Endometrium (tissue), 2 donors: ENCODE results near the gene PFN1.
A peak's percentile ranks its signal among the peaks of the same experiment; 100 is the strongest.
"Not testable (repeated sequence)": the region's sequence is repeated elsewhere in the genome, so short reads cannot be mapped to it uniquely, and the experiment has no call there.

ENCODE experiments used
- FAIRE-seq: peaks from 2 replicates; lab custom pipeline; 2012; peaks lifted over from hg19 to GRCh38; lab: Jason Lieb, UNC
- donor health status: control.
- donor health status: control.

Gene PFN1

DNA sequence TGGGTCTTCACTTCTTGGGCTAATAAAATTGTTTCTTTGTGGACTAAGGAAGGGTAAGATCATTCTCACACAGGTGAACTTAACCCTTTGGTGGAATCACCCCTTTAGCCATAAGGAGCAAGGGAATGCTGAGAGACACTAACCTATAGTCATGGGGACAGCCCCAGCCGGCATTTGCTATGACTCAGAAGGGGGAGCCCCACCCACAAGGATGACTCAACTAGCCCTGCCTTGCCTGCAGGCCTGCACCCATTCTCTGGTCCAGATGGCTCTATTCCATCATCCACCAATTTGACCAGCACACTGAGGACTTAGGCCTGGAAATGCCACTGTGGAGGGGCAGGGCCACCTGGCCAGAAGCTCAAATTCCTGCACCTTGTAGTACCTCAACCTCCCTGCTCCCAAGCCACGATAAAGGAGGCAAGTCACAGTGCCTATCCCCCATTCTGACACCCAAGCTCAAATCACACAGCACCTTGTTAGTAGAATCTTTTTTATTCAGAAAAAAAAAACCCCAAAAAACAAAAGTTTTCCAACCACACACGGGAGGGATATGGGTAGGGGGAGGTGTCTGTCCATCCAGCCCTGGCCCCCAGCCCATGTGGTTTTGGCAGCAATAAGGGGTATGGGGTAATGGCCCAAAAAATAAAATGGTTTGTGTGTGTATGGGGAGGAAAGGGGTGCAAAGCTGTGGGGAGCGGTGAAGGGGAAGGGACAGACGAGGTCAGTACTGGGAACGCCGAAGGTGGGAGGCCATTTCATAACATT lies 3.0 kb downstream of the PFN1 start:
- FAIRE-seq, result no peak

DNA sequence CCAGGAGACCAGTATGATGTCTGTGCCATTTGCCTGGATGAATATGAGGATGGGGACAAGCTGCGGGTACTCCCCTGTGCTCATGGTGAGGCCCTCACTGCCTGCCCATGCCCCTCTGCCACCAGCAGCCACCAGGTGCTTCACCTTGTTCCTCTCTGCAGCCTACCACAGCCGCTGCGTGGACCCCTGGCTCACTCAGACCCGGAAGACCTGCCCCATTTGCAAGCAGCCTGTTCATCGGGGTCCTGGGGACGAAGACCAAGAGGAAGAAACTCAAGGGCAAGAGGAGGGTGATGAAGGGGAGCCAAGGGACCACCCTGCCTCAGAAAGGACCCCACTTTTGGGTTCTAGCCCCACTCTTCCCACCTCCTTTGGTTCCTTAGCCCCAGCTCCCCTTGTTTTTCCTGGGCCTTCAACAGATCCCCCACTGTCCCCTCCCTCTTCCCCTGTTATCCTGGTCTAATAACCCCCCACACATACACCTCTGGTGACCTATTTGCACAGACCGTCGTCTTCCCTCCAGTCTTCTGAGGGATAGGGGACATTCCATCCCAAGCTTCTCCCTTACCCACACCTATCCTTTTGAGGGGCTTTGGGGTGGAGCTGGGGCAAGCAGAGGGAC lies 3.7 kb downstream of the PFN1 start:
- FAIRE-seq, result no peak

DNA sequence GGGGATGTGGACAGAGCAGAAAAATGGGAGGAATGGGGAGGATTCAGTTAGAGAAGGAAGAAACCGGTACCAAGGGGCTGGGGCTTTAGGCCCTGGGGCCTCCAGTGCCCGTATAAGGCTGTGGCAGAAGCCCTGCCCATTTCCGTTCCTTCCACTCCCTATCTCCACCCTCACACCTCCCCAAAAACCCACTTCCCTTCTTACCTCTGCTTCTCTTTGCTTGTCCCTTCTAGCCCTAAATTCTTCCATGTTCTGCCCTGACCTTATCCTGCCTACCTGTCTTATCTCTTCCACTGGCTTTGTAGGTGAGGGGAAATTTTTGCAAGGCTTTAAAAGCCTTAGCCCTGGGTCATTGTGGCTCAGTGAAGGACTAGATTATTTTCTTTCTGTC lies 4.2 kb downstream of the PFN1 start:
- no peak for FAIRE-seq

DNA sequence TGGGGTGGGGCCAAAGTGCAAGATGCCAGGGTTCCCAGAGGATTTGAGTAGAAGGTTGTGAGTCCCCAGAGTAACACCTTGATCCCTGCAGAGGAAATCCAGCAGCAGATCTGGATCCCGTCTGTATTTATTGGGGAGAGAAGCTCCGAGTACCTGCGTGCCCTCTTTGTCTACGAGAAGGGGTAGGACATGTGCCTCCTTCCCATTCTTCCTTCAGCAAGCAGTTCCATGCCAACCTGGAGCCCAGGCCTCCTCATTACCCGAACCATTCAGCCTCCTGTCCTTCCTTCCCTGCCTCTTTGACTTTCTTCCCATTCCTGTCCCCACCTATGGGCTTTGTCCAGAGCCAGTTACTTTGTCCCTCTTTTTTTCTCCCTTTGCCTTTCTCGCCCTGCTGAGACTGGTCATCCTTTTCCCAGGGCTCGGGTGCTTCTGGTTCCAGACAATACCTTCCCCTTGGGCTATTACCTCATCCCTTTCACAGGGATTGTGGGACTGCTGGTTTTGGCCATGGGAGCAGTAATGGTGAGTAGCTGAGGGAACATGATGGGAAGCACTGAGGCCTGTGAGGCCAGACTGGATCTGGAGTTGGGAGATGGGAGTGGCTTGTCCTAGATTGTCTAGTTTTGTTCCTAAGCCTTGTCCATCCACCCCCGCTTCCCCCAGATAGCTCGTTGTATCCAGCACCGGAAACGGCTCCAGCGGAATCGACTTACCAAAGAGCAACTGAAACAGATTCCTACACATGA lies 5.4 kb downstream of the PFN1 start:
- no peak for FAIRE-seq

DNA sequence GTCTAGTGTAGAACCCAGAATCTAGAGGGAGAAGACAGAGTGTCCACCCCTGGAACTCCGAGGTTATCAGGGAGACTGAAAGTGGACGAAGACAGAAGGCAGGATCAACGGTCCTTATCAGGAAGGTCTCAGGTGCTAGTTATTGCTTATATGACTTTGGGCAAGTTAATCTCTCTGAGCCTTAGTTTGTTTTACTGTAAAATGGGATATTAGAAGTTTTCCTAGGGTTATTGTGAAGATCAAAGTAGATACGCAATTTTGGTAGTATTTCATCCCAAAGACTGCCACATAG lies 7.1 kb downstream of the PFN1 start:
- no peak for FAIRE-seq

DNA sequence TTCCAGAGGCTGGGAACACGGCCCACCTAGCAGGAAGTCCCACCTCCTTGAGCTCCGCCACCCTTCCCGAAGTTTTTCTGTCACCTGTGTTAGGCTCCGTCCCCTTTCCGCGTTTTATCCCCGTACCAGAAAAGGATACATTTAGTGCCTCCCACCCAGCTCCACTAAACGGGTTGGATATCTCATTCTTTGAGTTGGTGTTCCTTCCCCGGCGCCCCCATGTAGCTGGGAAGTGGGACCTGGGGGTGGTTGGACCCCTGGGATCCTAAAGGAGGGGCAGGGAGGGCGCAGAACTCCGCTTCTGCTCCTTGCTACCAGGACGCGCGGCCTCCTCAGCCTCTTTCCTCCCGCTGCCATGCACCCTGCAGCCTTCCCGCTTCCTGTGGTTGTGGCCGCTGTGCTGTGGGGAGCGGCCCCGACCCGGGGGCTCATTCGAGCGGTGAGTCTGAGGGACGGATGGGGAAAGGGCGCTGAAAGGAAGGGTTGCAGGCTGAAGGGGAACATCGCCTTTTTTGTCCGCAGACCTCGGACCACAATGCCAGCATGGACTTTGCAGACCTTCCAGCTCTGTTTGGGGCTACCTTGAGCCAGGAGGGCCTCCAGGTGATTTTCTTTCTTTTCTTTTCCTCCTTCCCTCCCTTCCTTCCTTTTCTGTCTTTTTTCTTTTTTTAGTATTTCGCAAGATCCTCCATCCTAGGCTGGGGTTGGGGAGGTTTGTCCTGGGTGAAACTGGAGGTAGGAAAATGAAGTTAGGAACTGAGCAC lies 7.6 kb downstream of the PFN1 start:
- no peak for FAIRE-seq

DNA sequence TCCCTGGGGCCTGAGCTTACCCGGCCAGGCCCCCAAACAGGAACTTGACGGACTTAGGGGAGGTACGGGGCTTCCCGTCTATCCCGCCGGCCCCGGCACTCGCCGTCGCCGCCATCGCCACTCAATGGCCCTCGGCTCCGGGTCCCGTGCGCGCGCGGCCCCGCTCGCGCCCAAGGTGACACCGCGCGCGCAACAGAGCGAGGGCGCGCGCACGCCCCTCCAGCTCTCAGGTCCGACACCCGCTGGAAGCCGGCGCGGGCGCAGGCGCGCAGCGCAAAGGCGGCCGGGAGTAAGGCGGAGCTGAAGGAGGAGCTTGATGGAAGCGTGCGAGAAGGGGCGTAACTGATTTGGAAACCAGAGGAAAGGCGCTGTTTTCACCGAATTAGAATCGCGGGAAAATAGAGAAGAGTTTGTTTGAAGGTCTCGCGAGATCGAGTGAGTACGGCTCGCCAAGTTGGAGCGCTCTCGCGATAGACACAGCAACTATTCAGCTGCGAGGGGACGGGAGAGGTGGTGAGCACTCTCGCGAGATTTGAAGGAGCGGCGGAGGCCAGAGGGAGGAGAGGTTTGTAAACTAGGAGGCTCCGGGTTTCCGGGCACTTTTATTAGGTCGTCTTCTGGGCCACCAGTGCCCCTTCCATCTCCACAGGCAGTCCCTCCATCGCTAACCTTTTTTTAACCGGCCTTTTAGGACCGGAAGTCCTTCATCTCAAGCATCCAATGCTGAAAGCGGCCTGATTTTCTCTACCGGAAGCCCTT lies 8.4 kb downstream of the PFN1 start, which contains the start of the genes RNF167 and SLC25A11:
Gene RNF167 (plus strand): TSS at position 473 of the 759 bp plus-strand sequence. CDS start 642 bp downstream, outside the sequence.
Gene SLC25A11 (minus strand): TSS at position 251 of the 759 bp plus-strand sequence. CDS start 136 bp downstream, at position 115.
- peak; percentile 89 for FAIRE-seq

DNA sequence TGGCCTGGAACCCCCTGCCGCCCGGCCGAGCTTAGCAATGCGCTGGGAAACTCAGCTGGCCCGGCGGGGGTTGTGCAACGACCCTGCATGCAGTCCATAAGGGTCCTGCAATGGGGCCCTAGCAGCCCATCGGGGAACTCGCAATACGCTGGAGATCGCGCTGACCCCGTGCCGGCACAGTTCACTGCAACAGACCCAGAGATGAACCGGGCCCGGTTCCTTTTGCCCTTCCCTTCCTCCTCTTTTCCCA lies 8.9 kb downstream of the PFN1 start:
- FAIRE-seq, result no peak

DNA sequence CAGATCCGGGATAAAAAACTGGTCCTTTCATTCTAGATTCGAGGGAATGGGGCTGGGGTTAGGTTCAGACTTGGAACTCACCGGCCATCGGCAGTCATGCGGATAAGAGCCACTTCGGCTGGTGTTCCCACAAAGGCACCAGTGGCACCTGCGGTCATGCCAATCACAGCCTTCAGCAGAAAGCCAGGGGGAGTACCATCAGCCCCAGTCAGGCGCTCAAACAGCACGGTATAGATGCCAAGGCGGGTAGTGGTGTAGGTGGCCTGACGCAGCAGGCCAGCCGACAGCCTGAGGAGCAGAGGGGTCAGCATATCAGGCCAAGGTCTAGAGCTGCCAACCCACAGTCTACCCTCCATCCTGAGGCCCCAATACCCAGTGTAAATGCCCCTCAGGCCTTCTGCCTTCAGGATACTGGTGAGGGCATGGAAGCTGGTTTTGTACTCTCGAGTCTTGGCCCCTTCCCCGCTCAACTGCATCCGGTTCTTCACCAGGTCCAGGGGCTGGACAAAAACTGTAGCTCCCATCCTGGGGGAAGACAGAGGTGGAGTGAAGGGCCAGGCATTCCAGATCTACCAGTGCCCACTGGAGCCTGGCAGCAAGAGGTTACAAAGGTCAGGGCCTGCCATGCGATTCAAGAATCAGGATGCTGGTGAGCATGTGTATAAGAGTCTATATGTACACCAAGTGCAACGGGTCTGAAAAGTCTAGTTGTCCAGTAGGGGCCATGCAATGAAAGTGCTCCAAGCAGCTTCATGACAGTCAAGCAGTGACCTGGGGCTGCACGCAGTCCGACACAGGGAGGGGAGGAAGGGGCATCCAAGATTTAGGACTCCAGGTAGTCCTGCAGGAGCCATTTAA lies 9.4 kb downstream of the PFN1 start:
- FAIRE-seq, result no peak

DNA sequence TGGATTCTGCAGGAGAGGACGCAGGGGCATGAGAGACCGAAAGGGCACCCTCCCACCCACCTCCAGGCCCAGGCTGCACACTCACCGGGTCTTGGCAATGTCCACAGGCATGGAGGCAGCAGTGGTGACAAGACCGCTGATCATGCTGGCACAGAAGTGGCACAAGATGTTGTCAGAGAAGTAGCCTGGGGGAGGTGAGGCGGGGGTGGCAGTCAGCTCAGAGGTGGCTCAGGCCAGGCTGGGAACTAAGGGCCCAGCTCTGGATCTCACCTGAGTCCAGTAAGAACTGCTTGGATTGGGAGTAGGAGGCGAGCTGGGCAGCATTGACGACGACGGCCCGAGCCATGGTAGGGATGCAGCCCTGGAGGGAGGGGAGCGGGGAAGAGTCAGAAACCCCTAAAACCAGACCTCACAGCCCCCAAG lies 10.2 kb downstream of the PFN1 start:
- no peak for FAIRE-seq

DNA sequence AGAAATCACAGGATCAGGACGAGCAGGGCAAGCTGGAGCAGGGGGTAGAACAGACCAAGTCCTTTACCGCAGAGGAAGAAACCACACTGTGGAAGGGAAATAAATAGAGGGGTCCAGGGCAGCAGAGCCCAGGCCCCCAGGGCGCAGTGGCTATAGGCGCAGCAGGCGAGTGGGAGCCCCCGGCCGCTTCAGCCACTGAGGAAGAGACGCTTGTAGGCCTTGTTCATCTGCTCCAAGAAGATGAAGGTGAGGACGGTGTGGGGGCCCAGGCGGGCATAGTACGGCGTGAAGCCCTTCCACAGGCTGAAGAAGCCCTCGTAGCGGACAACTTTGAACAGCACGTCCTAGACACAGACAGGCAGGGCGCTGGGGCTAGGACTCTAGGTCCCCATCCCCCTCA lies 10.8 kb downstream of the PFN1 start:
- no peak for FAIRE-seq

DNA sequence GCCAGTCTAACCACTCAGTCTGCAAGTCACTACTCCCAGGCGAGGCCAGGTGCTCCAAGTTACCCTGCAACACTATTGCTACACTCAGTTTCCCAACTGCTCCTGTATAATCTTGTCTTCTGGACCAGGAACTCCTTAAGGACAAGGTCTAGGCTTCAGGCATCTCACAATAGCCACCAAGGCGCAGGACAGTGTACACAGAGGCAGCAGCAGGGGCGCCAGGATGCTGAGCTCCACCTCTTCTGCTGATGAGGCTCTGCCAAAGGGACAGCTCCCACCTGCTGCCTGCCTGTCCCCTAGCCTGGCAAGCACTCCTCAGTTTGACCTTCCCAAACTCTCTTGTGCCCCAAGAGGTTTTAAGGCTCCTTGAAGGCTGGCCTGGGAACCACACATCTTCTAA lies 11.9 kb downstream of the PFN1 start:
- FAIRE-seq, result no peak

DNA sequence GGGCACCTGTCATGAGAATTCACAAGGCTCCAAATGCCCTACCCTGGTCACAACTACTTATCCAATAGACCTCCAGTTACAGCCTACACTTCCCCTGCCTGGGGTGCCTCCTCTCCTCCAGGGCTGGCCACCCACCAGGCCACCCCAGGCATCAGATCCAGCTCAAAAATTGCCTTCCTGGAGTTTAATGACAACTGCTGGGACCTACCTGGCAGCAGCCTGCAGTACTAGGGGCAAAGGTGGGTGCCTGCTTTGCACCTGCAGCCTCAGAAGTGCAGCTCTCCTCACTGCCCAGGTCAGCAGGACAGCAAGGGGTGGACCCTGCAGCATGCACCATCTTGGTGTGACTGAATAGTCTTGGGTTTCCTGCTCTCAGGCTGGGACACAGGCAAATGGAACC lies 12.7 kb downstream of the PFN1 start:
- FAIRE-seq, result no peak

DNA sequence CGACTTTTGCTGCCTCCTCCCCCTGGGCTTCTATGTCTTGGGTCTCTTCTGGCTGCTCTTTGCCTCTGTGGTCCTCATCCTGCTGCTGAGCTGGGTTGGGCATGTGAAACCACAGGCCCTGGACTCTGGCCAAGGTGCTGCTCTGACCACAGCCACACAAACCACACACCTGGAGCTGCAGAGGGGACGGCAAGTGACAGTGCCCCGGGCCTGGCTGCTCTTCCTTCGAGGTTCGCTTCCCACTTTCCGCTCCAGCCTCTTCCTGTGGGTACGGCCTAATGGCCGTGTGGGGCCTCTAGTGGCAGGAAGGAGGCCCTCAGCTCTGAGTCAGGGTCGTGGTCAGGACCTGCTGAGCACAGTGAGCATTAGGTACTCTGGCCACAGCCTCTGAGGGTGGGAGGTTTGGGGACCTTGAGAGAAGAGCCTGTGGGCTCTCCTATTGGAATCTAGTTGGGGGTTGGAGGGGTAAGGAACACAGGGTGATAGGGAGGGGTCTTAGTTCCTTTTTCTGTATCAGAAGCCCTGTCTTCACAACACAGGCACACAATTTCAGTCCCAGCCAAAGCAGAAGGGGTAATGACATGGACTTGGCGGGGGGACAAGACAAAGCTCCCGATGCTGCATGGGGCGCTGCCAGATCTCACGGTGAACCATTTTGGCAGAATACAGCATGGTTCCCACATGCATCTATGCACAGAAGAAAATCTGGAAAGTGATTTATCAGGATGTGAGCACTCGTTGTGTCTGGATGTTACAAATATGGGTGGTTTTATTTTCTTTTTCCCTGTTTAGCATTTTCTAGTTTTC lies 14.0 kb downstream of the PFN1 start:
- FAIRE-seq, result no peak

DNA sequence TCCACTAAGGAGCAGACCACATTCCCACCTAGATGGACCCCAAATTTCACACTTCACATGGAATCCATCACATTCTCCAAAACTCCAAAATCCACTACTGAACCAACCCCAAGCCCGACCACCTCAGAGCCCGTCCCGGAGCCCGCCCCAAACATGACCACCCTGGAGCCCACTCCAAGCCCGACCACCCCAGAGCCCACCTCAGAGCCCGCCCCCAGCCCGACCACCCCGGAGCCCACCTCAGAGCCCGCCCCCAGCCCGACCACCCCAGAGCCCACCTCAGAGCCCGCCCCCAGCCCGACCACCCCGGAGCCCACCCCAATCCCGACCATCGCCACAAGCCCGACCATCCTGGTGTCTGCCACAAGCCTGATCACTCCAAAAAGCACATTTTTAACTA lies 14.7 kb downstream of the PFN1 start:
- no peak for FAIRE-seq

DNA sequence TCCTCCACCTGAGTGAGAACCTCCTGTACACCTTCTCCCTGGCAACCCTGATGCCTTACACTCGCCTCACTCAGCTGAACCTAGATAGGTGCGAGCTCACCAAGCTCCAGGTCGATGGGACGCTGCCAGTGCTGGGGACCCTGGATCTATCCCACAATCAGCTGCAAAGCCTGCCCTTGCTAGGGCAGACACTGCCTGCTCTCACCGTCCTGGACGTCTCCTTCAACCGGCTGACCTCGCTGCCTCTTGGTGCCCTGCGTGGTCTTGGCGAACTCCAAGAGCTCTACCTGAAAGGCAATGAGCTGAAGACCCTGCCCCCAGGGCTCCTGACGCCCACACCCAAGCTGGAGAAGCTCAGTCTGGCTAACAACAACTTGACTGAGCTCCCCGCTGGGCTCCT lies 15.6 kb downstream of the PFN1 start:
- FAIRE-seq, result no peak

DNA sequence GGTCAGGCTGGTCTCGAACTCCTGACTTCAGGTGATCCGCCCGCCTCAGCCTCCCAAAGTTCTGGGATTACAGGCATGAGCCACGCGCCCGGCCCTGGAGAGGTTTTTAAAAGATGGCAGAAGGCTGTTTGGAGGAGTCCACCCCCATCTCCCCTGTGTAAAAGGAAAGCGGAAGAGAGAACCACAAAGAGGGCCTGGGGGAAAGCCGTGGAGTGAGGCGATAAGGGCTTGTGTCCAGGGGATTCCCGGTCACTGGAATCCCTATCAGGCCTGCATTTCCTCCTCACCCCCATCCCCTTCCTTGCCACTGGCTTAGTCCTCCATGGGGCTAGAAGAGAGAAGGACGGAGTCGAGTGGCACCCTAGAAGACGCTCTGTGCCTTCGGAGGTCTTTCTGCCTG lies 16.4 kb downstream of the PFN1 start, which contains the start of gene GP1BA:
Gene GP1BA (plus strand): TSS at position 315 of the 400 bp plus-strand sequence. CDS start 328 bp downstream, outside the sequence.
- FAIRE-seq, result no peak

DNA sequence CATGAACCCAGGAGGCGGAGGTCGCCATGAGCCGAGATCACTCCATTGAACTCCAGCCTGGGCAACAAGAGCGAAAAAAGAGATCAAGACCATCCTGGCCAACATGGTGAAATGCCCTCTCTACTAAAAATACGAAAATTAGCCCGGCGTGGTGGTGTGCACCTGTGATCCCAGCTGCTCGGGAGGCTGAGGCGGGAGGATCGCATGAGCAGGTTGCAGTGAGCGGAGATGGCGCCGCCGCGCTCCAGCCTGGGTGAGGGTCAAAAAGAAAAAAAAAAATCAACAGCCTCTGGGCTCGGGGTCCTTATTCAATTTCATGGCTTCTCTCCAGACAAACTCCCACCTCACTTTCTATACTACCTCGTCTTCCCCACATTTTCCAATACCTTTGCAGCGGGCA lies 19.4 kb downstream of the PFN1 start:
- FAIRE-seq, result no peak

DNA sequence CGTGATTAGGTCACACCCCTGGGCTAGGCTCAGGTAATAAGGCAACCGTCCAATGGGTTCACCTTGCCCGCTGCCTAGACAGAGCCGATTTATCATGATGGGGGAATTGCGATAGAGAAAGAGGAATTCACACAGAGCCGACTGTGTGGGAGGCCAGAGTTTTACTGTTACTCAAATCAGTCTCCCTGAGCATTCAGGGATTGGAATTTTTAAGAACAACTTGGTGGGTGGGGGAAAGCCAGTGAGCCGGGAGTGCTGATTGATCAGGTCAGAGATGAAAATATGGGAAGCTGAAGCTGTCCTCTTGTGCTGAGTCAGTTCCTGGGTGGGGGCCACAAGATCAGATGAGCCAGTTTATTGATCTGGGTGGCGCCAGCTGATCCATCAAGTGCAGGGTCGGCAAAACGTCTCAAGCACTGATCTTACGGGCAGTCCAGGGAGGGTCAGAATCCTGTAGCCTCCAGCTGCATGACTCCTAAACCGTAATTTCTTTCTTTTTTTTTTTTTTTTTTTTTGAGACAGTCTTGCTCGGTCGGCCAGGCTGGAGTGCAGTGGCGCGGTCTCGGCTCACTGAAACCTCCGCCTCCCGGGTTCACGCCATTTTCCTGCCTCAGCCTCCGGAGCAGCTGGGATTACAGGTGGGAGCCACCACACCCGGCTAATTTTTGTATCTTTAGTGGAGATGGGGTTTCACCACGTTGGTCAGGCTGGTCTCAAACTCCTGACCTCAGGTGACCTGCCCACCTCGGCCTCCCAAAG lies 21.6 kb downstream of the PFN1 start:
- FAIRE-seq, result not testable (repeated sequence)
